H1 (cell line): ENCODE data around the gene TAS2R16. TPM values are rescaled to one million over a fixed set of nuclear protein-coding genes. Genes with fewer than 3 reads are reported as not detected.
A peak's percentile ranks its signal among the peaks of the same experiment; 100 is the strongest.

Source experiments
- CTCF ChIA-PET: fragments of 300-600 bp; sonication (Branson Sonifier 250); formaldehyde crosslinking; loops from one replicate; lab custom pipeline; 2021; ENCODE audit not compliant: partially characterized antibody; lab: Charles Lee
- POLR2A ChIA-PET: fragments of 300-600 bp; sonication (Branson Sonifier 250); formaldehyde crosslinking; loops from one replicate; lab custom pipeline; 2021; ENCODE audit warnings: inconsistent platforms; ENCODE audit not compliant: partially characterized antibody; lab: Charles Lee
- DNase-seq, 2 experiments: peaks; one replicate each; pipeline versions ENCODE4 v3.0.0 to v3.0.0-alpha.2; 2010 to 2022; ENCODE audit warnings: low spot score in 2 of 2, low read depth in 1 of 2, mixed read lengths in 1 of 2
- FAIRE-seq: peaks from 2 replicates; lab custom pipeline; 2011; peaks lifted over from hg19 to GRCh38; lab: Jason Lieb, UNC
- H2AFZ ChIP-seq: 2 replicates; pipeline ENCODE4 v1.8.1; 2012; ENCODE audit warnings: low read length, inconsistent platforms
- H2AK5ac ChIP-seq: 2 replicates; pipeline ENCODE4 v1.6.1; 2013; ENCODE audit warnings: low read depth, low read length
- H2BK120ac ChIP-seq: replicated peaks from 2 replicates; pipeline ENCODE3; 2013; ENCODE audit warnings: low read depth, low read length, inconsistent platforms
- H2BK12ac ChIP-seq: 2 replicates; pipeline ENCODE4 v1.6.1; 2013; ENCODE audit warnings: low read depth, low read length
- H2BK15ac ChIP-seq: 2 replicates; pipeline ENCODE4 v1.6.1; 2013; ENCODE audit warnings: low read length
- H2BK20ac ChIP-seq: 2 replicates; pipeline ENCODE4 v1.6.1; 2013; ENCODE audit warnings: low read length
- H2BK5ac ChIP-seq: 2 replicates; pipeline ENCODE4 v1.6.1; 2013; ENCODE audit warnings: low read depth, low read length
- H3K14ac ChIP-seq: 2 replicates; pipeline ENCODE4 v1.6.1; 2013; ENCODE audit warnings: inconsistent platforms; ENCODE audit not compliant: insufficient read length
- H3K18ac ChIP-seq: 2 replicates; pipeline ENCODE4 v1.6.1; 2013; ENCODE audit warnings: low read length; ENCODE audit errors: extremely low read depth
- H3K23ac ChIP-seq: 2 replicates; pipeline ENCODE4 v1.6.1; 2013; ENCODE audit warnings: inconsistent platforms; ENCODE audit not compliant: insufficient read length
- H3K23me2 ChIP-seq: 2 replicates; pipeline ENCODE4 v1.6.1; 2013; ENCODE audit warnings: low read depth, low read length
- H3K27ac ChIP-seq: 2 replicates; pipeline ENCODE4 v1.6.1; 2011; ENCODE audit warnings: low read depth, low read length, inconsistent platforms
- H3K27me3 ChIP-seq, 4 experiments: replicated peaks in 1 of 4; 1 replicate in 1 of 4; 2 replicates in 3 of 4; pipeline versions ENCODE4 v1.6.1 to v1.8.1; 2011 to 2013; ENCODE audit warnings: low read length in 3 of 4, mild to moderate bottlenecking in 3 of 4, inconsistent platforms in 2 of 4, mixed read lengths in 2 of 4, moderate library complexity in 1 of 4; ENCODE audit not compliant: control insufficient read depth in 3 of 4, insufficient read depth in 3 of 4; ENCODE audit errors: extremely low read depth in 1 of 4
- H3K36me3 ChIP-seq, 4 experiments: 2 replicates each; pipeline versions ENCODE4 v1.6.1 to v1.8.1; 2011 to 2013; ENCODE audit warnings: mild to moderate bottlenecking in 4 of 4, low read length in 3 of 4, moderate library complexity in 2 of 4, control low read depth in 1 of 4, inconsistent platforms in 1 of 4; ENCODE audit not compliant: insufficient read depth in 4 of 4, control insufficient read depth in 2 of 4
- H3K4ac ChIP-seq: replicated peaks from 2 replicates; pipeline ENCODE3; 2013; ENCODE audit warnings: low read length, low read depth, mixed read lengths, inconsistent platforms; ENCODE audit not compliant: insufficient read length
- H3K4me1 ChIP-seq, 4 experiments: replicated peaks in 1 of 4; 1 replicate in 1 of 4; 2 replicates in 3 of 4; pipeline versions ENCODE4 v1.6.1 to v1.8.1; 2011 to 2013; ENCODE audit warnings: low read length in 3 of 4, inconsistent platforms in 2 of 4, mixed read lengths in 1 of 4; ENCODE audit not compliant: insufficient read depth in 4 of 4, control insufficient read depth in 3 of 4
- H3K4me2 ChIP-seq, 2 experiments: 2 replicates each; pipeline versions ENCODE4 v1.6.1 to v1.8.1; 2011 to 2013; ENCODE audit warnings: low read depth in 2 of 2, low read length in 2 of 2, control low read depth in 1 of 2, inconsistent platforms in 1 of 2, mild to moderate bottlenecking in 1 of 2; ENCODE audit not compliant: insufficient read depth in 1 of 2
- H3K4me3 ChIP-seq, 4 experiments: fragments of 200-600, 300-600 bp in 1 of 4; sonication (generic), shearing (Covaris generic), sonication (Bioruptor Twin) in 1 of 4; 2 replicates each; pipeline versions ENCODE4 v1.5.1 to v1.8.1; 2011 to 2016; ENCODE audit warnings: low read length in 4 of 4, low read depth in 3 of 4, control low read depth in 2 of 4, inconsistent platforms in 2 of 4, mild to moderate bottlenecking in 2 of 4, mixed read lengths in 1 of 4, moderate library complexity in 1 of 4; ENCODE audit not compliant: insufficient read depth in 2 of 4; ENCODE audit errors: extremely low read depth in 1 of 4
- H3K56ac ChIP-seq: replicated peaks from 2 replicates; pipeline ENCODE3; 2013; ENCODE audit warnings: low read depth, mild to moderate bottlenecking, mixed read lengths, low read length, inconsistent platforms; ENCODE audit not compliant: insufficient read length
- H3K79me1 ChIP-seq: 2 replicates; pipeline ENCODE4 v1.6.1; 2013; ENCODE audit warnings: low read depth, low read length, control low read depth
- H3K79me2 ChIP-seq, 2 experiments: 2 replicates each; pipeline versions ENCODE4 v1.6.1 to v1.8.1; 2012 to 2013; ENCODE audit warnings: low read length in 2 of 2, mild to moderate bottlenecking in 2 of 2, inconsistent platforms in 1 of 2; ENCODE audit not compliant: insufficient read depth in 2 of 2, control insufficient read depth in 1 of 2
- H3K9ac ChIP-seq, 4 experiments: replicated peaks in 1 of 4; 1 replicate in 1 of 4; 2 replicates in 3 of 4; pipeline versions ENCODE4 v1.6.1 to v1.8.1; 2011 to 2013; ENCODE audit warnings: low read depth in 3 of 4, low read length in 3 of 4, control low read depth in 2 of 4, mild to moderate bottlenecking in 2 of 4, moderate library complexity in 2 of 4, inconsistent platforms in 1 of 4; ENCODE audit errors: extremely low read depth in 1 of 4
- H3K9me3 ChIP-seq, 2 experiments: 2 replicates each; pipeline versions ENCODE4 v1.6.1 to v1.8.1; 2012 to 2013; ENCODE audit warnings: mild to moderate bottlenecking in 2 of 2, moderate library complexity in 2 of 2, control low read depth in 1 of 2, inconsistent platforms in 1 of 2, low read depth in 1 of 2, low read length in 1 of 2, mixed read lengths in 1 of 2; ENCODE audit not compliant: insufficient read depth in 2 of 2
- H4K20me1 ChIP-seq, 2 experiments: replicated peaks in 1 of 2; 2 replicates each; pipeline versions ENCODE3 to v1.8.1; 2011 to 2013; ENCODE audit warnings: inconsistent platforms in 2 of 2, low read length in 2 of 2, mild to moderate bottlenecking in 1 of 2; ENCODE audit not compliant: insufficient read depth in 2 of 2, control insufficient read depth in 1 of 2
- H4K5ac ChIP-seq: 2 replicates; pipeline ENCODE4 v1.6.1; 2013; ENCODE audit warnings: low read length, low read depth, mixed read lengths, inconsistent platforms; ENCODE audit not compliant: insufficient read length
- H4K8ac ChIP-seq: 2 replicates; pipeline ENCODE4 v1.8.0; 2013; ENCODE audit warnings: mild to moderate bottlenecking, moderate library complexity, low read length, inconsistent platforms; ENCODE audit not compliant: insufficient read depth; ENCODE audit errors: extremely low read depth
- H4K91ac ChIP-seq: replicated peaks from 2 replicates; pipeline ENCODE3; 2013; ENCODE audit warnings: low read length, mixed read lengths, inconsistent platforms; ENCODE audit not compliant: insufficient read length
- ASH2L ChIP-seq: fragments of 200-600, 300-600 bp; sonication (generic); IDR thresholded peaks from one replicate; pipeline ENCODE4 v1.7.1; 2017; ENCODE audit warnings: low read length
- CBX8 ChIP-seq: fragments of 300-800, 300-1000 bp; sonication (generic); IDR thresholded peaks from 2 replicates; pipeline ENCODE4 v1.7.1; 2016; ENCODE audit warnings: low read depth, low read length, borderline replicate concordance
- CEBPB ChIP-seq: IDR thresholded peaks from 2 replicates; pipeline ENCODE4 v1.6.1; 2012; ENCODE audit warnings: low read depth, low read length
- CREB1 ChIP-seq: IDR thresholded peaks from 2 replicates; pipeline ENCODE4 v1.6.1; 2012; ENCODE audit warnings: inconsistent platforms
- CTBP2 ChIP-seq: IDR thresholded peaks from 2 replicates; pipeline ENCODE4 v1.7.0; 2011; ENCODE audit warnings: borderline replicate concordance, mild to moderate bottlenecking, moderate library complexity, mixed read lengths, low read length; ENCODE audit not compliant: insufficient read depth, insufficient read length
- HDAC2 ChIP-seq, 2 experiments: fragments of 300-600 bp in 1 of 2; sonication (generic) in 1 of 2; IDR thresholded peaks; 2 replicates each; pipeline ENCODE4 v1.6.1; 2011 to 2012; ENCODE audit warnings: low read depth in 2 of 2, low read length in 2 of 2, mild to moderate bottlenecking in 2 of 2, moderate library complexity in 2 of 2, borderline replicate concordance in 1 of 2, inconsistent platforms in 1 of 2
- NANOG ChIP-seq: IDR thresholded peaks from 2 replicates; pipeline ENCODE4 v1.6.1; 2011; ENCODE audit warnings: low read length, low read depth, mild to moderate bottlenecking, inconsistent platforms; ENCODE audit not compliant: insufficient read depth, poor library complexity, severe bottlenecking
- RXRA ChIP-seq: IDR thresholded peaks from 2 replicates; pipeline ENCODE4 v1.6.1; 2011; ENCODE audit warnings: low read depth, mild to moderate bottlenecking, low read length, moderate library complexity; ENCODE audit not compliant: insufficient read depth
- SIX5 ChIP-seq: IDR thresholded peaks from 2 replicates; pipeline ENCODE4 v1.6.1; 2011; ENCODE audit warnings: mild to moderate bottlenecking, low read depth, low read length
- SP4 ChIP-seq: IDR thresholded peaks from 2 replicates; pipeline ENCODE4 v1.6.1; 2012; ENCODE audit warnings: low read length, inconsistent platforms
- SRF ChIP-seq: IDR thresholded peaks from 2 replicates; pipeline ENCODE4 v1.6.1; 2011; ENCODE audit warnings: mild to moderate bottlenecking, low read depth, low read length, moderate library complexity
- SUZ12 ChIP-seq: fragments of 200-600 bp; sonication (generic); IDR thresholded peaks from 2 replicates; pipeline ENCODE4 v1.6.1; 2012; ENCODE audit warnings: mild to moderate bottlenecking, inconsistent platforms, low read length, moderate library complexity, mixed read lengths
- TAF7 ChIP-seq: optimal IDR thresholded peaks from 2 replicates; pipeline ENCODE3; 2011; ENCODE audit warnings: low read depth, mild to moderate bottlenecking, inconsistent platforms, low read length, moderate library complexity, borderline replicate concordance
- TCF12 ChIP-seq: IDR thresholded peaks from 2 replicates; pipeline ENCODE4 v1.6.1; 2011; ENCODE audit warnings: low read depth, mild to moderate bottlenecking, low read length
- WGBS, 2 experiments: shearing (Covaris generic) in 1 of 2; methylation state at CpG; one replicate each; pipeline versions ENCODE4 v1.1.6 to v1.1.7; 2013 to 2015; ENCODE audit warnings: low lambda C conversion rate in 2 of 2, mixed read lengths in 2 of 2, inconsistent platforms in 1 of 2, low coverage in 1 of 2, missing lambda C conversion rate in 1 of 2; ENCODE audit not compliant: insufficient replicate concordance in 2 of 2, insufficient coverage in 1 of 2, insufficient read length in 1 of 2; ENCODE audit errors: extremely low coverage in 1 of 2, missing lambda C conversion rate in 1 of 2; 5-methylcytosine and 5-hydroxymethylcytosine counted together
- polyA plus RNA-seq, 7 experiments: library from polyadenylated mRNA; depleted of rRNA in 3 of 7; stranded (reverse) in 5 of 7; unstranded in 2 of 7; fragments of >200 nt in 5 of 7; fragments of 200-250 nt in 2 of 7; gene quantifications; 1 replicate in 5 of 7; 2 replicates in 1 of 7; 4 replicates in 1 of 7; pipeline versions ENCODE4 v1.2.1 to v1.2.3, GENCODE V29; 2011 to 2013; ENCODE audit warnings: missing spikeins in 2 of 7, mixed read lengths in 2 of 7
- total RNA-seq: library from RNA; stranded (reverse); fragmentation: NEBNext Ultra II Directional; extraction: Animal tissue kit (Norgen Biotek cat#: 25700); gene quantifications from 2 replicates; pipeline ENCODE4 v1.2.1, GENCODE V29; 2021

The TAS2R16 gene
- total and polyA plus RNA-seq, 2 of the 8 experiments (the other 6 are each of a cell fraction or from before 2014, with no cell fraction given) = not detected

DNA sequence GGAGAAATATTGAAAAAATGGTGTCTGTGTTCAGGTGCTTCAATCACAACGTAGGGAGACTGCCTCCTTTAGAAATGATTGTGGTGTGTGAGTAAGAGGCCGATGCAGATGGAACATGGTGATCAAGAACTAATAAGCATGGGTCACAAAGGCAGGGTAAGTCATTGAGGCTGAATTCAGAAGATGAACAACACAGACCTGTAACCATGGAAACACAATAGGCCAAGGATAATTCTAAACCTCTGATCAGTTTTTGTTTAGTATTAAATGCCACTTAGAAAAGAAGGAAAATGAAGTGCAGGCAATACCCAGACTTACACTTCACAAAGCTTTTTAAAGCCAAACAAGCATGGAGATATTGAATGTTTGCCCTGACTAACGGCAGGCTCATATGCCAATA is 32.8 kb upstream of the TAS2R16 start:
- no peaks in the 10 kb centered on the region for H3K4me1 ChIP-seq
- no peak overlapping the region for H4K8ac ChIP-seq
- no peak overlapping the region for H2BK120ac ChIP-seq
- H3K79me1 ChIP-seq = no peaks in the 10 kb centered on the region
- H3K9me3 ChIP-seq = no peaks in the 10 kb centered on the region
- H2BK12ac ChIP-seq = no peak overlapping the region
- H4K20me1 ChIP-seq = no peaks in the 10 kb centered on the region
- no peak overlapping the region for H2BK20ac ChIP-seq
- no peaks in the 10 kb centered on the region for H3K27me3 ChIP-seq
- H3K56ac ChIP-seq = no peak overlapping the region
- H3K79me2 ChIP-seq = no peaks in the 10 kb centered on the region
- no peak overlapping the region for H3K23ac ChIP-seq
- no peak overlapping the region for H3K4me2 ChIP-seq
- no peak for TF ChIP-seq CEBPB
- TF ChIP-seq RXRA = no peak
- TF ChIP-seq SP4 = no peak
- no peak for TF ChIP-seq CREB1
- no peak for TF ChIP-seq TCF12
- TF ChIP-seq ASH2L = no peak
- no peak for TF ChIP-seq SIX5
- no peak for TF ChIP-seq CBX8
- TF ChIP-seq CTBP2 = no peak
- TF ChIP-seq HDAC2 (IDR thresholded peaks at IDR 0.05; ENCODE audit: borderline replicate concordance in 1 of 2, low read depth in 2 of 2, low read length in 2 of 2) = no peak
- no peak for TF ChIP-seq NANOG
- TF ChIP-seq SUZ12 = no peak
- no peak for TF ChIP-seq TAF7
- TF ChIP-seq SRF = no peak
- TF ChIP-seq, all 59 proteins: peak for 0
- no peak overlapping the region for H4K5ac ChIP-seq
- no peak overlapping the region for H3K9ac ChIP-seq
- ChIA-PET CTCF (interaction anchor here (0.6 kb wide), 1 partner anchor 97 kb away, joined by 3 read pairs; no protein-coding TSS in a partner anchor), POLR2A (no interaction called here)
- no peak overlapping the region for H3K18ac ChIP-seq
- H3K23me2 ChIP-seq = no peaks in the 10 kb centered on the region; the same call in 1 of the 2 replicates
- H3K36me3 ChIP-seq = no peaks in the 10 kb centered on the region; a peak in 1 of 8 replicates
- no peak overlapping the region for H4K91ac ChIP-seq
- 94% methylated on average over 3 of the region's 3 CpGs; no CpG with 5 or more reads in 1 of the 2 experiments for WGBS, 2 experiments
- H3K14ac ChIP-seq = no peak overlapping the region
- no peak overlapping the region for H3K27ac ChIP-seq
- FAIRE-seq (no peak), DNase-seq (no peak)
- H2BK5ac ChIP-seq = no peak overlapping the region
- H3K4ac ChIP-seq = no peak overlapping the region
- no peak overlapping the region for H2AK5ac ChIP-seq
- H2AFZ ChIP-seq = peak overlapping the region; percentile 44; the same call in 1 of the 2 replicates
- no peak overlapping the region for H2BK15ac ChIP-seq
- H3K4me3 ChIP-seq = no peak overlapping the region
